NCI-H526 treated with DMSO at 0.1 percent for 48 hours (cell line): ENCODE measurements around the gene MYH16.
"Not testable (repeated sequence)": the region's sequence is repeated elsewhere in the genome, so short reads cannot be mapped to it uniquely, and the experiment has no call there.

ENCODE experiments used
- DNase-seq: peaks from one replicate; lab custom pipeline; 2025; lab: John Stamatoyannopoulos, UW

MYH16 gene

GRCh38 chr7:99355098-99355497 lies 82.5 kb downstream of the MYH16 start:
- DNase-seq, result no peak

GRCh38 chr7:99357701-99358490 lies 85.3 kb downstream of the MYH16 start:
- no peak for DNase-seq

- not testable (repeated sequence) for DNase-seq
Measured at GRCh38 chr7:99358521-99358920, 85.9 kb downstream of the MYH16 start.

- no peak for DNase-seq
Measured at GRCh38 chr7:99359465-99360154, 87.0 kb downstream of the MYH16 start.
